ENCODE results near the gene ADSS2. TPM values are rescaled to one million over a fixed set of nuclear protein-coding genes. Genes with fewer than 3 reads are reported as not detected.

Gene ADSS2
- total RNA-seq, 4 donors from 2014 or later, result 23.4 to 46.1 (median 32.5) TPM

DNA sequence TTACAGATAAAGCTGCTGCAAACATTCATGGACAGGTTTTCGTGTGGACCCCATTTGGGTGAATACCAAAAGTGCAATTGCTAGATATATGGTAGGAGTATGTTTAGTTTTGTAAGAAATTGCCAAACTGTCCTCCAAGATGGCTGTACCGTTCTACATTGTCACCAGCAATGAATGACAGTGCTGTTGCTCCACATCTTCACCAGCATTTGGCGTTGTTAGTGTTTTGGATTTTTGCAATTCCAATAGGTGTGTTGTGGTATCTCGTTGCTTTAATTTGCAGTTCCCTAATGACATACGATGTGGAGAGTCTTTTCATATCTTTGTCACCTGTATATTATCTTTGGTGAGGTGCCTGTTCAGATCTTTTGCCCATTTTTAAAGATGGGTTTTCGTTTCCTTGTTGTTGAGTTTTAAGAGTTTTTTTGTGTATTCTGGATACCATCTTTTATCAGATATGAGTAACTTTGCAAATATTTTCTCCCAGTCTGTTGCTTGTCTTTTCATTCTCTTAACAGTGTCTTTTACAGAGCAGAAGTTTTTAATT lies 21.4 kb upstream of the ADSS2 start:
- Histone ChIP-seq H3K36me3 (no peaks in the 10 kb centered on the region), H3K27me3 (no peaks in the 10 kb centered on the region), H3K4me3 (no peak overlapping the region), H3K27ac (no peak overlapping the region), H3K9me3 (peaks cover 0 to 8% (median 0%) of the 10 kb centered on the region in 4 donors), H3K4me1 (no peaks in the 10 kb centered on the region)
- 90 to 95% methylated on average over 6 of the region's 6 CpGs for WGBS, 2 donors
- DNase-seq (ENCODE audit: low spot score in 2 of 2), result no peak
- TF ChIP-seq POLR2A (IDR thresholded peaks at IDR 0.05) (no peak), EP300 (IDR thresholded peaks at IDR 0.05) (no peak), CTCF (IDR thresholded peaks at IDR 0.05) (no peak)

DNA sequence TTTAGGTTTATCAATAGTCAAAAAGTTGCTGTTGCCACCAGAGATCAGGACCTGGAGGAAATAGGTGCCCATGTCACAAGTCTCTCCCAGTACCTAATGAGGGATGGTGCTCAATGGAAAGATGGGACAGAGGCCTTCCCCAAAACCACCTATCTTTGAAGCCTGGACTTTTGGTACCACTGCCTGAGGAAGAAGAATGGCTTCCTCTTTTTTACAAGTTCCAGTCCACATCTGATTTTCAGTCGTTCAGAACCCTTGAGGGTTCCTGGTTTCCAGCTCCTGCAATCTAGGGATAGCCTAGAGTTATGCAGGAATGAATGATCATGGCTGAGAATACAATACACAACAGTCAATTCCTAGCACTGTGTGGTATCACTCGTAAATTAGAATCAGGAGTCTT lies 15.0 kb upstream of the ADSS2 start:
- DNase-seq (ENCODE audit: low spot score in 2 of 2), result no peak
- Histone ChIP-seq H3K36me3 (peaks cover 0 to 3% (median 0%) of the 10 kb centered on the region in 3 donors), H3K27me3 (no peaks in the 10 kb centered on the region), H3K4me1 (peaks cover 0 to 2% (median 0%) of the 10 kb centered on the region in 4 donors), H3K4me3 (no peak overlapping the region), H3K9me3 (no peaks in the 10 kb centered on the region), H3K27ac (no peak overlapping the region)
- WGBS, 2 donors, result 80 to 84% methylated on average over 2 of the region's 2 CpGs
- TF ChIP-seq CTCF (IDR thresholded peaks at IDR 0.05) (no peak), EP300 (IDR thresholded peaks at IDR 0.05) (no peak), POLR2A (IDR thresholded peaks at IDR 0.05) (no peak)

DNA sequence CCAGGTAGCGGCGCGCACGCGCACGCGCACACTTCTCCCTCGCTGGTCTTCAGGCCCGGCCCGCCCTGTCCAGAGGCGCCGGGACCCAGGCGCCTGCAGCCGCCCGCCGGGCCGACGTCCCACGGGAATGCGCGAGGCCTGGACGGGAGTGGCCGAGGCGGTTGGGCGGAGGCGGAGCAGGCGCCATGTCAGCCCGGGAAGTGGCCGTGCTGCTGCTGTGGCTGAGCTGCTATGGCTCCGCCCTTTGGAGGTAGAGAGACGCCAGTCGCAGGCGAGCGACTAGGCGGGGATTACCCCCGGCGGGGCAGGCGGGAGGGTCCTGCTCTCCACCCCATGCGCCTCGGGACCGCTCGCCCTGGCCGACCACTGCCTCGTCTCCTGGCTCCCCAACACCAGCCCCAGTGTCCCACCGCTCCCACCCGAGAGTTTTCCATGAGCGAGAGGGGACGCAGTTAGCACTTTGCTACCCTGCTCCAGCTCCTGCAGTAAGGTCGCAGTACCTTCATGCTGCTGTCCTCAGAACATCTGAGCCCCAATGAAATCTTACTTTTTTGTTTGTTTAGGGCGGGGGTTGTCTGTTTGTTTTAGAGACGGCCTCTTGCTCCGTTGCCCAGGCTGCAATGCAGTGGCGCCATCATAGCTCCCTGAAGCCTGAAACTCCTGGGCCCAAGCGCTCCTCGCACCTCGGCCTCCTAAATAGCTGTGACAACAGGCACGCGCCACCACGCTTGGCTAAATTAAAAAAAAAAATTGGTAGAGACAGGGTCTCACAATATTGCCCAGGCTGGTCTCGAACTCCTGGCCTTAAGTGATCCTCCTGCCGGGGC lies 9.7 kb upstream of the ADSS2 start, which contains the start of gene CATSPERE:
CATSPERE (plus strand) TSS at position 29 of the 827 bp plus-strand sequence; CDS start at position 186, 157 bp downstream.
- Histone ChIP-seq H3K27ac (peak within 1 kb of the TSS; percentile 66 to 94 (median 88)), H3K36me3 (no peaks in the 10 kb centered on the region), H3K4me3 (peak within 1 kb of the TSS; percentile 43 to 74 (median 62)), H3K27me3 (no peaks in the 10 kb centered on the region), H3K4me1 (peaks cover 0 to 14% (median 2%) of the 10 kb centered on the region in 4 donors), H3K9me3 (no peaks in the 10 kb centered on the region)
- DNase-seq (ENCODE audit: low spot score in 2 of 2), result peak; percentile 64 to 69
- TF ChIP-seq POLR2A (IDR thresholded peaks at IDR 0.05) (peak; percentile 35 to 39), CTCF (IDR thresholded peaks at IDR 0.05) (no peak), EP300 (IDR thresholded peaks at IDR 0.05) (peak in 1 of 2 donors; percentile 66)
- WGBS, 2 donors, result 18 to 22% methylated on average over 45 to 56 of the region's 61 CpGs

DNA sequence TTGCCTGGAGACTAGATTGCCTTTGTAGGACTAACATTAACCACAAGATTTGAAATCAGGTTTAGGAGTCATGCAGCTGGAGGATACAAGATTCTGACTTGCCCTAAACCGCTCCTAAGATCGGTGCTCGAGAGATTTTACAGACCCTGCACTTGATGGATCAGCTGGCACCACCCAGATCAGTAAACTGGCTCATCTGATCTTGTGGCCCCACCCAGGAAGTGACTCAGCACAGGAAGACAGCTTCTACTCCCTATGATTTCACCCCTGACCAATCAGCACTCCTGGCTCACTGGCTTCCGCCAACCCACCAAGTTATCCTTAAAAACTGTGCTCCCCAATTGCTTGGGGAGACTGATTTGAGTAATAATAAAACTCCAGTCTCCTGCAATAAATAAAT lies 8.5 kb upstream of the ADSS2 start:
- WGBS, 2 donors, result 92 to 99% methylated on average over 4 of the region's 4 CpGs

More for the DNA sequence above, 8.5 kb upstream of the ADSS2 start:
- Histone ChIP-seq H3K9me3 (no peaks in the 10 kb centered on the region), H3K4me1 (peaks cover 0 to 14% (median 2%) of the 10 kb centered on the region in 4 donors), H3K36me3 (no peaks in the 10 kb centered on the region), H3K27me3 (no peaks in the 10 kb centered on the region), H3K27ac (peak overlapping the region in 2 of 4 donors; percentile 85 to 91), H3K4me3 (peak overlapping the region in 1 of 4 donors; percentile 74)
- TF ChIP-seq EP300 (IDR thresholded peaks at IDR 0.05), result no peak
- TF ChIP-seq CTCF (IDR thresholded peaks at IDR 0.05), result no peak
- TF ChIP-seq POLR2A (IDR thresholded peaks at IDR 0.05), result no peak
- DNase-seq (ENCODE audit: low spot score in 2 of 2), result no peak

Measured in tibial nerve (tissue), 4 donors.